ENCODE results near the gene PLCB2.

The PLCB2 gene

DNA sequence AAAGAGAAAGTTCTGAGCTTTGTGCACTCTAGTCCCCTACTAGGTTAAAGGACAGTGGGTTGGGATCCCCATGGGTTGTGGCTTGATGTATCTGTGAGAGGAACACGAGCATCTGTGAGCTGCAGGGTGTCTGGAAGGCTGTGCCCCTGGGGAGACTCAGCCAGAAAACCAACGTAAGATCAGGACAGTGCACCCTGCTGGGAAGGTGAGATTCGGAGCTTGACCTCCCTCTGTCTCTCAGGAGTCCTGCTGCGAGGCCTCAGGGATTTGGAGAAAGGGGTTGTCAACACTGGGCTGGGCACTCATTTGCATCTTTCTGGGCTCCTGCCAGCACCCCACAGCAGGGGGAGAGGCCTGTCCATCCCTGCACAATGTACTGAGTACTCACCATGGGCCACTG, 40.1 kb downstream of the PLCB2 start:
- DNase-seq = no peak

DNA sequence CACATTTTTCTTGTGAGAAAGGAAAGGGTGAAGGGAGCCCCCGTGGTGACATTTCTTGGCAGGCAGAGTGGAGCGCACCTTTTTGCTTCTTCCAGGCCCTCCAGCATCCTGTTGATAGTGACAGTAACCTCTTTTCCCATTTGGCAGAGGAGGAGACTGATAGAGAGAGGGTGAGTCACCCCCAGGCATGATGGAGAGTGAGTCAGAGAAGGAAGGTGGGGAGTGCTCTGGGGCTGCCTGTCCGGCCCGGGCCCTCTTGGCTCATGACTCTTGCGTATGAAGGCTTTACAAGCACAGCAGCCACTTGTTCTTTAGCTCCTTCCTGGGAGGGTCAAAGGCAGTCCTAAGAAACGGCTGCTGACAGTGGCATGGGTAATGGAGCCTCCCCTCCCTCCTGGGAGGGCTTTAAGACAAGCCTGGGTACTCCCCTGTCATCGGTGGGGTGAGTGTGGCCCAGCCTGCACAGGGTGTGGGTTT, 40.9 kb downstream of the PLCB2 start:
- no peak for DNase-seq

DNA sequence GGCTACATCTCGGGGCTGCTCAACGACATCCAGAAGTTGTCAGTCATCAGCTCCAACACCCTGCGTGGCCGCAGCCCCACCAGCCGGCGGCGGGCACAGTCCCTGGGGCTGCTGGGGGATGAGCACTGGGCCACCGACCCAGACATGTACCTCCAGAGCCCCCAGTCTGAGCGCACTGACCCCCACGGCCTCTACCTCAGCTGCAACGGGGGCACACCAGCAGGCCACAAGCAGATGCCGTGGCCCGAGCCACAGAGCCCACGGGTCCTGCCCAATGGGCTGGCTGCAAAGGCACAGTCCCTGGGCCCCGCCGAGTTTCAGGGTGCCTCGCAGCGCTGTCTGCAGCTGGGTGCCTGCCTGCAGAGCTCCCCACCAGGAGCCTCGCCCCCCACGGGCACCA, 41.9 kb downstream of the PLCB2 start:
- DNase-seq = no peak

DNA sequence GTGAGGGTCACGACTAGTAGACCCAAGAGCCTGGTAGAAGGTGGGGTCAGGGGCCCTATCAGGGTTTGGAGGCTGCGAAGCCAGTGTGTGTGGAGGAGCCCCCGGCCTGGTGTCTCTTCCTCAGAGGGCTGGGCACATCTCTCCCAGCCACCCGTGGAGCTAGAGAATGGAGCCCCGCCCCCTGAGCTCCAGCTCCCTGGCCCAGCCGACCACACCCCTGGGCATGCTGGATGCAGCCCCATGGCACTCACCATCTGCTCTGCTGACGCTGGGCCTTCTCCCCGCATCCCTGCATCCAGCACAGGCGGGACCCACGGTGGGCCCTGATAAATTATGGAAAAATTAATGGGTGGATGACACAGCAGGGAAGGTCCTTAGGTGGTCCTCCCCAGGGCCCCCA, 42.4 kb downstream of the PLCB2 start:
- no peak for DNase-seq

DNA sequence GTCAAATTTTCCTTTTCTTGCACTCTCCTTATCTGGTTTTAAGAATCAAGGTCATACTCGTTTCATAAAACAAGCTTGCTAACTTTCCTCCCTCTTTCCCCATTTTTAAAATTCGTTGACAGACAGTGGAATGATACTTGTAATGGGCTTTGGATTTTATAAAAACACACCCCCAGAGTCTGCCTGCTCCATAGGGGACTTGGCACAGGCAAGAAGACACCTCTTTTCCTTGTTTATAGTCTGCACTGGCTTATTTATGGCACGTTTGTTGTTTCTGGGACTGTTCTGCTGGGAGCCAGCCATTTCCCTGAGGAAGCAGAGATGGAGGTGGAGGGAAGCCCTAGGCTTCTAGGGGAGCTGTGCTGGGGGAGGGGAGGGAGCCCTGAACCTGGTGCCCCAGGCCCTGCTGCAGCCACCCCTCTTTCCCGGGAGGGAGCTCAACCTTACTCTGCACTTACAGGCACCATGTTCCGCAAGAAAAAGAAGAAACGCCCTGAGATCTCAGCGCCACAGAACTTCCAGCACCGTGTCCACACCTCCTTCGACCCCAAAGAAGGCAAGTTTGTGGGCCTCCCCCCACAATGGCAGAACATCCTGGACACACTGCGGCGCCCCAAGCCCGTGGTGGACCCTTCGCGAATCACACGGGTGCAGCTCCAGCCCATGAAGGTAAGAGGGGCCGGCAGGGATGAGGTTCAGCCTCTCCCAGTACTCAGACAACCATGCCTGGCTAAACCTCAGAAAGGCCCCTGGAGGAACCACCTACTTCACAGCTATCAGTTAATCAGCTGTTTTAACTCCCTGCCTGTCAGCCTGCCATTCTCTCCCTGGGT, 43.2 kb downstream of the PLCB2 start:
- no peak for DNase-seq

GRCh38 chr15:40263024-40263754, 44.5 kb downstream of the PLCB2 start:
- DNase-seq = no peak

DNA sequence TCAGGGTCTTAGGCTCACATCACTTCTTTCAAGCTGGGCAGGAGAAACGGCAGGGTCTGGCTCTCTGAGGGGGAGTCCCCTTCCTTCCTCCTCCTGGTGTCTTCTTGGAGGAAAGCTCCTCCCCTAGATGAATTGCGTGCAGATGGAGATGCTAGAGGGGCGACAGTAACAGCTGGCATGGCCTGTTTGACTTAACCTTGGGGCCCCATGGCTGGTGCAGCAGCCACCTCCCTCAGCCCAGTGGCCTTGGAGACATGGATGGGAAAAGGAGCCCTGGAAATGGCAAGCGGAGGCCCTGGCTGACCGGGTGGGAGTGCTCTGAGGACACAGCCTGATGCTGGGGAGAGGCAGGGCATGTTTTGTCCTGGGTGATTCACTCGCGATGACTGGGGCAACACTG, 48.7 kb downstream of the PLCB2 start:
- DNase-seq = no peak

DNA sequence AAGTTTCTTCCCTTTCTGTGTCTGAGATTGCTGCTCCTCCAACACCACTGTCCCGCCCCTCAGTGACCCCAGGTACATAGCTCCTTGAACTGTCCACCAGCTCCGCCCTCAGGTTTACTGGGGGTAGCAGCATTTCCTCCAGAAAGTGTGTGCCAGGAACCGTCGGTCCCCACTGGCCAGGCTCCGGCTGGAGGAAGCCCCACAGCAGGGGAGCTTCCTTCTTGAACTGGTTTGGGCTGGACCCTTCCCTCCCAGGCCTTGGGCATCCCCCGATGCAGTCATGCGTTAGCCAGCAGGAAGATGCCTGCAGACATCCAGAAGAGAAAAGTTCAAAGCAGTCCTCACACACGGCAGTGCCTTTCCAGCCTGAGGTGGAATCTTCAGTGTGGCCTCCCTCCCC, 49.2 kb downstream of the PLCB2 start:
- no peak for DNase-seq

DNA sequence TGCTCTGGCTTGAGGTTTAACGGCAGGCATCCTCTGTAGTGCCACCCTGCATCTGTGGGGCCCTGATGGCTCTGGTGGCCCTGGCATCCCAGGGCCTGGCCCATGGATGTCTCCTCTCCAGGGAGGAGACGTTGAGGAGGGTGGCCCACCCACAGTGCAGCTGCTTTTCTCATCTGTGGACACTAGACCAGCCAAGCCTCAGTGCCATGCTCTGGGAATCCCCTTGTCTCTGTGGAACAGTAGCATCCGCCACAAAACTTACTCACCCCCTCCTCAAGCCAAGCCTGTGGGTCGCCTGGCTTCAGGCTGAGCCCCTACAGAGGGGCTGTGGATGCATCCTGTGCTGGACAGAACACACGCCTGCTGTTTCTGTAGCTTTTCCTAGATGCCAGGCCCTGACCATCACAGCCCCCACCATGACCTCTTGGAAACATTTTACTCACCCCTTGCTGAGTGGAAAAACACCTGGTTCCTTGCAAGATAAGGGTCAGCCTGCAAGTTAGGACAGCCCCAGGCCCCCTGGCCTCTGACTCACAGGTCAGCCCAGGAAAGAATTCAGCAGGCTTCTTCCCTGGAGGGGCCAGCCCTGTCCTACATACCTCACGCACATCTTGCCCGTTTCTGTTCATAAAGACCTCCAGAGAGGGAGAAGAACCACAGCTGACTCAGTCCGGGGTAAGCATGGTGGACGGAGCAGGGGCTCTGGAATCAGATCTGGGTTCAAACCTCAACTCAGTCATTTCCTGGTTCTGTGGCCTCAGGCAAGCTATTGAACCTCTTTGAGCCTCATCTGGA, 49.9 kb downstream of the PLCB2 start:
- DNase-seq = no peak

- DNase-seq = peak; percentile 39
These were observed 51.0 kb downstream of the PLCB2 start for GRCh38 chr15:40256638-40257235.

- no peak for DNase-seq
These were observed 52.7 kb downstream of the PLCB2 start for GRCh38 chr15:40255033-40255432.

DNA sequence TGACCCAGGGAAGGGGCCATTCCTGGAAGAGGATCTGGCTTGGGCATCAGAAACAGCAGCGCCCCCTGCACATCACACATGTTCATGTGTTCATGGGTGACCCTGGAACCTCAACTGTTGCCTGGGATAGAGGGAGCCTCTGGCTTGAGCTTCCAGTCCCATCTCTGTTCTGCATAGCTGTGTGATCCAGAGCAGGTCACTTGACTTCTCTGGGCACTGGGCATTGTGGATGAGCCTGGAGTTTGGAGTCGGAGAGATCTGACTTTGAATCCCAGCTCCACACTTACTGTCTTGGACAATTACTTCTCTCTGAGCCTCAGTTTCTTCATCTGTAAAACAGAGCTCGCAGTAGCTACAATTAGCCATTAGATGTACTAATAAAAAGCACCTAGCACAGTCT, 53.3 kb downstream of the PLCB2 start:
- DNase-seq = no peak

- peak; percentile 11 for DNase-seq
These were observed 54.5 kb downstream of the PLCB2 start for GRCh38 chr15:40253167-40253790.

DNA sequence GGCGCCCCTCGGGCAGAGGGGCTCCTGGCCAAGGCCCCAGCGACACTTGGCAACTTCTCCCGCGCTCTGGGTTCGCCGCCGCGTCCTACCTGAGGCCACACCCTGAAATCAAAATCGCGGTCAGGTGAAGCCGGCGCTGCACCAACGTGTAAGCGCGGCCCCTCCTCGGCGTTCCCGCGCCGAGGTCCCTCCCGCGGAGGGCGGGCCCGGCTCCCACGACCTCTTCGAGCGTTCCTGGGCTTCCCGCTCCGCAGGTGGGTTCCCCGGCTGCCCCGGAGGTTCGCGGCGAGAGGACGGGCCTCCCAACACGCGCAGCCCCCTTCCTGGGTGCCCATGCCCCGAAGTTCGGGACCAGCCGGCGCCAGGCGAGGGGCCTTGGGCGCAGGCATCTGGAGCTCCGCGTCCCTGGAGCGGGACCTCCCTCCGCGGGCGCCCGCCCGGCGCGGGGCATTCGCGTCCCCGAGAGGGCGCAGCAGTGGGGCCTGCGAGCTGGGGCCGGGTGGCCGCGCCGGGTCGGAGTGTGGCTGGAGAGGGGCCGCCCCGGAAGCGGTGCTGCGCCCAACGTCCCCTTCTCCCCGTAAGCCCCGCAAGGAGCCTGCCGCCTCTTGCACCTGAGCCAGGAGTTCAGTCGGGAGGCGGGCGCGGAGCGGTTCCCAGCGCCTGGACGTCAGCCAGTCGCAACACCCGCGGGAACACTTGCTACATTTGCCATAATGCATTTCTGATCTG, 55.1 kb downstream of the PLCB2 start:
- DNase-seq = no peak

- DNase-seq = no peak
These were observed 55.6 kb downstream of the PLCB2 start for GRCh38 chr15:40252141-40252437.

DNA sequence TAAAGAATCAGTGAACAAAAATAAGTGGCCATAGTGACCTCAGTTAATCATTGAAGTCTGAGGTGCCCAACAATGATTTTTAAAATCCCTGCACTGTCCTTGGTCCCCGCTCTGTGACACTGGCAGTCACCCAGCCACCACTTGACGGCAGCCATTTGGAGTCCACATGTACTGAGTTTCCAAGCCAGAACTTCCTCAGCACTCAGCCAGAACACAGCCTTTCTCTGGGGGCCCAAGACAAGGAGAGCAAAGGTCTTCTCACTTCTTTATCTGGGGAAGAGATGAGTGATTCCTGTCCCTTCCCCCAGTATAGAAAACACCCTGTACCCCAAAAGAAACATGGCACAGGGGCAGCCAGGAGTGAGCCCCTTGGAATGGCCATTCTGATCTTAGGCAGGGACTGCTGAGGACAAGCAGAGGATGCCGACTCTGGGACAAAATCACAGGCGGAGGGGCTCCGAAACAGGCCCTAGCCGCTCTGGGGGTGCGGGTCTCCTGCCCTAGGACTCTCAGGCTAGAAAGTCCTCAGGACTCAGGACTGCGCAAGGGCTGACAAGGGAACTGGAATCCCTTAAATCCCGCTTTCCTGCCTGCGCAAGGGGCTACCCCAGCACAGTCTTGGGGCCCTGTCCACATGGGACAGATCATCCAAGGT, 56.1 kb downstream of the PLCB2 start:
- DNase-seq = no peak

- DNase-seq = no peak
These were observed 56.8 kb downstream of the PLCB2 start for GRCh38 chr15:40250771-40251483.

- no peak for DNase-seq
These were observed 57.5 kb downstream of the PLCB2 start for GRCh38 chr15:40250304-40250656.

- no peak for DNase-seq
These were observed 58.0 kb downstream of the PLCB2 start for GRCh38 chr15:40249477-40250303.
